ENCODE data around the gene ADAMTS12. TPM values are rescaled to one million over a fixed set of nuclear protein-coding genes. Genes with fewer than 3 reads are reported as not detected.

The ADAMTS12 gene
- total RNA-seq, 1 donor: 6.9 TPM

- Histone ChIP-seq H3K27me3 (ENCODE audit: insufficient read depth, low read length) (no peaks in the 10 kb centered on the region), H3K9me3 (ENCODE audit: low read depth, low read length) (no peaks in the 10 kb centered on the region), H4K20me1 (ENCODE audit: insufficient read depth, low read length) (no peaks in the 10 kb centered on the region), H3K27ac (ENCODE audit: low read depth, low read length) (peak overlapping the region; percentile 88), H3K36me3 (ENCODE audit: insufficient read depth, low read length) (peaks cover 3% of the 10 kb centered on the region), H3K4me3 (ENCODE audit: insufficient read depth, low read length) (peak overlapping the region; percentile 12), H3K4me2 (ENCODE audit: insufficient read depth, low read length) (peak overlapping the region; percentile 51), H3K79me2 (ENCODE audit: insufficient read depth, low read length) (no peaks in the 10 kb centered on the region), H3K4me1 (ENCODE audit: insufficient read depth, low read length) (peaks cover 46% of the 10 kb centered on the region), H2AFZ (ENCODE audit: low read length) (no peak overlapping the region)
- DNase-seq (ENCODE audit: insufficient read length, low spot score, missing footprints): peak; percentile 31
- no peak for TF ChIP-seq CTCF (IDR thresholded peaks at IDR 0.05; ENCODE audit: extremely low read depth, low read depth, low read length)
Measured at GRCh38 chr5:33688066-33688465, 203.7 kb downstream of the ADAMTS12 start.

GRCh38 chr5:33685873-33686755 is 205.7 kb downstream of the ADAMTS12 start:
- TF ChIP-seq CTCF (IDR thresholded peaks at IDR 0.05; ENCODE audit: extremely low read depth, low read depth, low read length): no peak
- no peaks in the 10 kb centered on the region for H3K9me3 ChIP-seq (ENCODE audit: low read depth, low read length)
- H2AFZ ChIP-seq (ENCODE audit: low read length): no peak overlapping the region
- no peak overlapping the region for H3K4me2 ChIP-seq (ENCODE audit: insufficient read depth, low read length)
- peaks cover 32% of the 10 kb centered on the region for H3K4me1 ChIP-seq (ENCODE audit: insufficient read depth, low read length)
- no peaks in the 10 kb centered on the region for H3K79me2 ChIP-seq (ENCODE audit: insufficient read depth, low read length)
- no peak overlapping the region for H3K27ac ChIP-seq (ENCODE audit: low read depth, low read length)
- H4K20me1 ChIP-seq (ENCODE audit: insufficient read depth, low read length): no peaks in the 10 kb centered on the region
- H3K4me3 ChIP-seq (ENCODE audit: insufficient read depth, low read length): no peak overlapping the region
- DNase-seq (ENCODE audit: insufficient read length, low spot score, missing footprints): no peak
- no peaks in the 10 kb centered on the region for H3K27me3 ChIP-seq (ENCODE audit: insufficient read depth, low read length)
- H3K36me3 ChIP-seq (ENCODE audit: insufficient read depth, low read length): peaks cover 17% of the 10 kb centered on the region

- H3K9me3 ChIP-seq (ENCODE audit: low read depth, low read length): no peaks in the 10 kb centered on the region
- no peak overlapping the region for H2AFZ ChIP-seq (ENCODE audit: low read length)
- no peaks in the 10 kb centered on the region for H3K79me2 ChIP-seq (ENCODE audit: insufficient read depth, low read length)
- no peaks in the 10 kb centered on the region for H3K27me3 ChIP-seq (ENCODE audit: insufficient read depth, low read length)
- H3K36me3 ChIP-seq (ENCODE audit: insufficient read depth, low read length): peaks cover 18% of the 10 kb centered on the region
- no peaks in the 10 kb centered on the region for H4K20me1 ChIP-seq (ENCODE audit: insufficient read depth, low read length)
- no peak for DNase-seq (ENCODE audit: insufficient read length, low spot score, missing footprints)
- no peak for TF ChIP-seq CTCF (IDR thresholded peaks at IDR 0.05; ENCODE audit: extremely low read depth, low read depth, low read length)
- H3K4me3 ChIP-seq (ENCODE audit: insufficient read depth, low read length): no peak overlapping the region
- no peak overlapping the region for H3K27ac ChIP-seq (ENCODE audit: low read depth, low read length)
- no peak overlapping the region for H3K4me2 ChIP-seq (ENCODE audit: insufficient read depth, low read length)
- H3K4me1 ChIP-seq (ENCODE audit: insufficient read depth, low read length): peaks cover 21% of the 10 kb centered on the region
Measured at GRCh38 chr5:33684496-33685159, 207.2 kb downstream of the ADAMTS12 start.

- Histone ChIP-seq H3K36me3 (ENCODE audit: insufficient read depth, low read length) (peaks cover 22% of the 10 kb centered on the region), H3K4me3 (ENCODE audit: insufficient read depth, low read length) (no peak overlapping the region), H3K4me1 (ENCODE audit: insufficient read depth, low read length) (peaks cover 4% of the 10 kb centered on the region), H3K79me2 (ENCODE audit: insufficient read depth, low read length) (no peaks in the 10 kb centered on the region), H3K27ac (ENCODE audit: low read depth, low read length) (no peak overlapping the region), H3K9me3 (ENCODE audit: low read depth, low read length) (no peaks in the 10 kb centered on the region), H3K4me2 (ENCODE audit: insufficient read depth, low read length) (no peak overlapping the region), H4K20me1 (ENCODE audit: insufficient read depth, low read length) (no peaks in the 10 kb centered on the region), H2AFZ (ENCODE audit: low read length) (no peak overlapping the region), H3K27me3 (ENCODE audit: insufficient read depth, low read length) (no peaks in the 10 kb centered on the region)
- TF ChIP-seq CTCF (IDR thresholded peaks at IDR 0.05; ENCODE audit: extremely low read depth, low read depth, low read length): no peak
- DNase-seq (ENCODE audit: insufficient read length, low spot score, missing footprints): no peak
Measured at GRCh38 chr5:33679791-33680190, 212.0 kb downstream of the ADAMTS12 start.
